ENCODE data around the gene PRAC2. TPM values are rescaled to one million over a fixed set of nuclear protein-coding genes. Genes with fewer than 3 reads are reported as not detected.

PRAC2 gene
- total RNA-seq, 4 donors from 2014 or later, result not detected

DNA sequence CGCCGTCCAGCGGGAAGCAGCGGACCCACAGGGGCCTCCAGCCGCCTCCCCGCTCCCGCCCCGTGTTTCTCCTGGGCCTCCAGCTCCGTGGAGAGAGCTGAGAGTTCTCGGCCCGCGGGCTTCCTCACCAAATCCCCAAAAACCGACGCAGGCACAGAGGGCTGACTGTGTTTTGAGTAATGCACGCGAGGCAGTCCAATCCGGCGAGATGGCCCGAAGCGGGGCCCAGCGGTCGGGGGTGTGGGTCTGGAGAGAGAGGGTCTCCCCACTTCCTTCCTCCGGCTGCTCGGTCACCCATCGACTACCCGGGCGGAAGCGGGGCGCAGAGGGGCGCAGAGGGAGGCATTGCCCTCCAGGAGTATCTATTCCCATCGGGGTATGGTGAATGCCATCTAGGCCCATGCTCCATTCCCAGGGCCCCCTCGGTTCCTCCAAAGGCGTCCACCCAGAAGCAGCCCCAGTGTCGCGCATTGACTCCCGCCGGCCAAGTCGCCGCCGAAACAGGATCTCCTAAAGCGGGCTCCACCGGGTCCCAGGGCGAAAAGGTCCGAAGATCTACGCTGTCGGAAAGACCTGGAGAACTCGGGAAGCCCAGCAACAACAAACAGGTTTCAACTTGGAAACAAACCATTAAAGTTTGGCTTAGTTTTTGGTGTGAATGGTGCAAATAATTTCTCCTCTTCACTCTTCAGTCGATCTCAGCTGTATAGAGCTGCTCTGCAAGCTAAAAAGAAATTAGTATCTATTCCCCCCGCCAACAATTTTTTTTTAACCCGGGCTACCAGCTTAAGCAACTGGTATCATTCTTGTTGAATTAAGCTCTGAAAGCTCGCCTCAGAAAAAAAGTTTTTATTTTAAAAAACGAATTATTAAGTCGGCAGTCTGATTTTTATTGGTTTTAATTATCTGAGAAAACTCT is 24.7 kb downstream of the PRAC2 start:
- no peaks in the 10 kb centered on the region for H3K36me3 ChIP-seq

GRCh38 chr17:48748718-48749566 is 26.0 kb downstream of the PRAC2 start:
- H3K27ac ChIP-seq (replicated peaks in 1 of 4), result no peak overlapping the region
- intact Hi-C loops (cut with DNase I), result no loop called here
- H3K4me3 ChIP-seq, result no peak overlapping the region
- H3K36me3 ChIP-seq, result no peaks in the 10 kb centered on the region
- no peak for DNase-seq (ENCODE audit: extremely low spot score)
- WGBS, result 26% methylated on average over 16 of the region's 16 CpGs
- no peak for TF ChIP-seq POLR2AphosphoS5 (IDR thresholded peaks at IDR 0.05)
- H3K4me1 ChIP-seq, result peaks cover 0 to 23% (median 14%) of the 10 kb centered on the region in 4 donors
- H3K27me3 ChIP-seq, result peaks cover 11 to 100% (median 95%) of the 10 kb centered on the region in 4 donors
- no peaks in the 10 kb centered on the region for H3K9me3 ChIP-seq

More for the DNA sequence above, 24.7 kb downstream of the PRAC2 start:
- TF ChIP-seq POLR2AphosphoS5 (IDR thresholded peaks at IDR 0.05) (no peak), POLR2A (IDR thresholded peaks at IDR 0.05; ENCODE audit: low read depth) (no peak), EP300 (IDR thresholded peaks at IDR 0.05) (no peak)
- TF ChIP-seq, protein P1, sequence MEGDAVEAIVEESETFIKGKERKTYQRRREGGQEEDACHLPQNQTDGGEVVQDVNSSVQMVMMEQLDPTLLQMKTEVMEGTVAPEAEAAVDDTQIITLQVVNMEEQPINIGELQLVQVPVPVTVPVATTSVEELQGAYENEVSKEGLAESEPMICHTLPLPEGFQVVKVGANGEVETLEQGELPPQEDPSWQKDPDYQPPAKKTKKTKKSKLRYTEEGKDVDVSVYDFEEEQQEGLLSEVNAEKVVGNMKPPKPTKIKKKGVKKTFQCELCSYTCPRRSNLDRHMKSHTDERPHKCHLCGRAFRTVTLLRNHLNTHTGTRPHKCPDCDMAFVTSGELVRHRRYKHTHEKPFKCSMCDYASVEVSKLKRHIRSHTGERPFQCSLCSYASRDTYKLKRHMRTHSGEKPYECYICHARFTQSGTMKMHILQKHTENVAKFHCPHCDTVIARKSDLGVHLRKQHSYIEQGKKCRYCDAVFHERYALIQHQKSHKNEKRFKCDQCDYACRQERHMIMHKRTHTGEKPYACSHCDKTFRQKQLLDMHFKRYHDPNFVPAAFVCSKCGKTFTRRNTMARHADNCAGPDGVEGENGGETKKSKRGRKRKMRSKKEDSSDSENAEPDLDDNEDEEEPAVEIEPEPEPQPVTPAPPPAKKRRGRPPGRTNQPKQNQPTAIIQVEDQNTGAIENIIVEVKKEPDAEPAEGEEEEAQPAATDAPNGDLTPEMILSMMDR (IDR thresholded peaks at IDR 0.05), result no peak
- no peak overlapping the region for H3K4me3 ChIP-seq
- intact Hi-C loops (cut with DNase I), result no loop called here
- WGBS, result 9% methylated on average over 38 of the region's 53 CpGs
- H3K27me3 ChIP-seq, result peaks cover 11 to 100% (median 92%) of the 10 kb centered on the region in 4 donors
- peaks cover 0 to 12% (median 6%) of the 10 kb centered on the region in 4 donors for H3K4me1 ChIP-seq
- no peaks in the 10 kb centered on the region for H3K9me3 ChIP-seq
- no peak for DNase-seq (ENCODE audit: extremely low spot score)
- no peak overlapping the region for H3K27ac ChIP-seq (replicated peaks in 1 of 4)

GRCh38 chr17:48749621-48750553 is 26.9 kb downstream of the PRAC2 start:
- no peaks in the 10 kb centered on the region for H3K9me3 ChIP-seq
- H3K4me1 ChIP-seq, result peaks cover 7 to 32% (median 23%) of the 10 kb centered on the region in 4 donors
- H3K27me3 ChIP-seq, result peaks cover 11 to 100% (median 96%) of the 10 kb centered on the region in 4 donors
- TF ChIP-seq, protein P1 (IDR thresholded peaks at IDR 0.05), result no peak
- TF ChIP-seq POLR2A (IDR thresholded peaks at IDR 0.05; ENCODE audit: low read depth), result no peak
- TF ChIP-seq EP300 (IDR thresholded peaks at IDR 0.05), result no peak
- TF ChIP-seq POLR2AphosphoS5 (IDR thresholded peaks at IDR 0.05), result no peak
- no peaks in the 10 kb centered on the region for H3K36me3 ChIP-seq
- no peak overlapping the region for H3K27ac ChIP-seq (replicated peaks in 1 of 4)
- no peak overlapping the region for H3K4me3 ChIP-seq
- WGBS, result 8% methylated on average over 29 of the region's 32 CpGs
- DNase-seq (ENCODE audit: extremely low spot score), result no peak
- intact Hi-C loops (cut with DNase I), result no loop called here

GRCh38 chr17:48751172-48751571 is 28.2 kb downstream of the PRAC2 start:
- no peak overlapping the region for H3K4me3 ChIP-seq
- intact Hi-C loops (cut with DNase I), result no loop called here
- H3K27ac ChIP-seq (replicated peaks in 1 of 4), result no peak overlapping the region
- peaks cover 11 to 100% (median 98%) of the 10 kb centered on the region in 4 donors for H3K27me3 ChIP-seq
- H3K36me3 ChIP-seq, result no peaks in the 10 kb centered on the region
- H3K9me3 ChIP-seq, result no peaks in the 10 kb centered on the region
- 6% methylated on average over 3 of the region's 3 CpGs for WGBS
- peaks cover 11 to 36% (median 27%) of the 10 kb centered on the region in 4 donors for H3K4me1 ChIP-seq
- DNase-seq (ENCODE audit: extremely low spot score), result no peak
- no peak for TF ChIP-seq POLR2AphosphoS5 (IDR thresholded peaks at IDR 0.05)
- TF ChIP-seq, protein P1 (IDR thresholded peaks at IDR 0.05), result no peak
- no peak for TF ChIP-seq POLR2A (IDR thresholded peaks at IDR 0.05; ENCODE audit: low read depth)
- TF ChIP-seq EP300 (IDR thresholded peaks at IDR 0.05), result no peak
